H1 (cell line): ENCODE data around the gene ACKR2.

ENCODE experiments used
- ATF3 ChIP-seq: IDR thresholded peaks from 2 replicates; pipeline ENCODE4 v1.6.1; 2011; ENCODE audit warnings: low read depth, mild to moderate bottlenecking, low read length; ENCODE audit not compliant: insufficient read depth
- BRCA1 ChIP-seq: IDR thresholded peaks from 2 replicates; pipeline ENCODE4 v1.6.1; 2012; ENCODE audit warnings: low read depth, low read length, improper control_type of control experiment
- CTCF ChIP-seq, 3 experiments: IDR thresholded peaks; 1 replicate in 2 of 3; 2 replicates in 1 of 3; pipeline versions ENCODE4 v1.5.1 to v1.6.1; 2011; ENCODE audit warnings: low read length in 3 of 3, mild to moderate bottlenecking in 3 of 3, inconsistent platforms in 2 of 3, low read depth in 1 of 3, moderate library complexity in 1 of 3; ENCODE audit not compliant: insufficient read depth in 1 of 3; ENCODE audit errors: control extremely low read depth in 1 of 3
- JUN ChIP-seq: IDR thresholded peaks from 2 replicates; pipeline ENCODE4 v1.6.1; 2011; ENCODE audit warnings: low read depth, mild to moderate bottlenecking, improper control_type of control experiment, low read length
- NRF1 ChIP-seq: IDR thresholded peaks from 2 replicates; pipeline ENCODE4 v1.6.1; 2011; ENCODE audit warnings: mild to moderate bottlenecking, low read depth, low read length, improper control_type of control experiment
- POLR2A ChIP-seq, 2 experiments: IDR thresholded peaks; 1 replicate in 1 of 2; 2 replicates in 1 of 2; pipeline ENCODE4 v1.6.1; 2011; ENCODE audit warnings: low read depth in 2 of 2, low read length in 2 of 2, mild to moderate bottlenecking in 2 of 2; ENCODE audit errors: control extremely low read depth in 1 of 2

- no peak for TF ChIP-seq BRCA1
- TF ChIP-seq CTCF (IDR thresholded peaks at IDR 0.05; ENCODE audit: control extremely low read depth in 1 of 3, insufficient read depth in 1 of 3, low read depth in 1 of 3, low read length in 3 of 3) = no peak
- no peak for TF ChIP-seq POLR2A (IDR thresholded peaks at IDR 0.05; ENCODE audit: control extremely low read depth in 1 of 2, low read depth in 2 of 2, low read length in 2 of 2)
- TF ChIP-seq NRF1 = no peak
- no peak for TF ChIP-seq ATF3
- TF ChIP-seq JUN = no peak
Observed at GRCh38 chr3:42822828-42823227, 13.6 kb downstream of the ACKR2 start.
